NCI-H2107 treated with DMSO at 0.1 percent for 48 hours (cell line): ENCODE results near the gene POLE.

ENCODE experiments used
- DNase-seq: peaks from one replicate; lab custom pipeline; 2025; ENCODE audit not compliant: unreplicated experiment; lab: John Stamatoyannopoulos, UW

The POLE gene

DNA sequence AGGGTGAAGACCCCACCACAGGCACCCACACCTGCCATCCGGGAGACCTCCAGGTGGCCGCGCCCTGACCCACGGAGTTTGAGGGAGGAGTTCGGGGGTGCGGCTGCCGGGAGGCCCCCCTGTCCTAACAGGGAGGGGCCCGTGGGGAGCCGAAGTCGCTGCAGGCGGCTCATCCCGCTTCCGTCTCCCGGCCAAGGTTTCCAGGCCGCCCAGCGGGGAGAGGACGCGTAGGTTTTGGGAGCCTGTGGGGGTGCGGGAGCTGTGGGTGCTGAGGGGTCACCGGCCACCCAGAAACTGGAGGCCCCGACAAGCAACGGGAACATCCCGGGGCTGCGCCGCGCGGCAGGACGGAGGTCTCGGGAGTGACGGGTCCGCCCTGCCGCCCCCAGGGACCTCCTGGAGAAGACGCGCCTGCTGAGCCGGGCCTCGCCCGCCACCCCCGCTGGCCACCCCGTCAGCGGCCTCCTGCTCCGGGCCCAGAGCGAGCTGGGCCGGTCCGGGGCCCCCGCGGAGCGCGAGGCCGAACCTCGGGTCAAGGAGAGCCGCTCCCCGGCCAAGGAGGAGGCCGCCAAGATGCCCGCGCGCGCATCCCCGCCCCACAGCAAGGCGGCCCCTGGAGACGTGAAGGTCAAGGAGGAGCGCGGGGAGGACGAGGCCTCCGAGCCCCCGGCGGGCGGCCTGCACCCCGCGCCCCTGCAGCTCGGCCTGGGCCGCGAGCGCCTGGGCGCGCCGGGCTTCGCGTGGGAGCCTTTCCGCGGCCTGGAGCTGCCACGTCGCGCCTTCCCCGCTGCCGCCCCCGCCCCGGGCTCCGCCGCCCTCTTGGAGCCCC, 104.3 kb downstream of the POLE start:
- DNase-seq, result no peak

DNA sequence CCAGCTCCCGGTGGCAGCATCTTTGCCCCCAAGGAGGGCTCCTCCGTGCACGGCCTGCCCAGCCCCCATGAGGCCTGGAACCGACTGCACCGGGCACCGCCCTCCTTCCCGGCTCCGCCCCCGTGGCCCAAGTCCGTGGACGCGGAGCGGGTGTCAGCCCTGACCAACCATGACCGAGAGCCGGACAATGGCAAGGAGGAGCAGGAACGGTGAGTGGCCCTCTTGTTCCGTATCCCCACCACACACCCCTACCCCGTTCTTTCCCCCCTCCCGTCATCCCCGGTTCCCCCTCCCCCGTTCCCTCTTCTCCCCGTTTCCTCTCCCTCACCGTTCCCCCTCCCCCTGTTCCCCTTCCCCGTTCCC, 105.1 kb downstream of the POLE start:
- DNase-seq, result no peak

DNA sequence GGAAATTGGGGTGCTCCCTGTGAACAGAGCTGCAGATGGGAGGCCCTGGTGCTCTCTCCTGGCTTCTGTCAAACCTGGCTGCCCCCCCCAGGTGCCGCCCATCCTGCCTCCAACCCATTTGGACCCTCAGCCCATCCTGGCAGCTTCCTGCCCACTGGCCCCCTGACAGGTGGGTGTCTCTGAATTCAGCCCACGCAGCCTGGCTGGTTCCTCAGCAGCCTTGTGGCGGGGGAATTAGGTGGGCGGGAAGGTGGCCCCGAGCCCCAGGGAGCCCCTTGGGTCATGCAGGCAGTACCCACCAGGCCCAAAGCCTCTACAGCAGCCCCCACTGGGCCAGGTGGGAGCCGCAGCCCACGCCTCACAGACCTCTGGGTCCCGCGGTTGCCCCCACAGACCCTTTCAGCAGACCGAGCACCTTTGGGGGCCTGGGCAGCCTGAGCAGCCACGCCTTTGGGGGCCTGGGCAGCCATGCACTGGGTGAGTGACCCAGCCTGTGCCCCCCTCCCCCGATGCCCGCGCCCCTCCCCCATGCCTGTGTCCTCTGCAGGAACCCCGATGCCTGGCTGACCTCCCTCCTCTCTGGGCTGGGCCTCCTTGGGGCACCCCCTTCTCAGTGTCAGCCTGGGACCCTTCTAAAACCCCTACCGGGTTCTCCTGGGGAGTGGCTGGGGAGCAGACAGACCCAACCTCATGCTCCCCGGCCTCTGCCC, 105.6 kb downstream of the POLE start:
- no peak for DNase-seq

DNA sequence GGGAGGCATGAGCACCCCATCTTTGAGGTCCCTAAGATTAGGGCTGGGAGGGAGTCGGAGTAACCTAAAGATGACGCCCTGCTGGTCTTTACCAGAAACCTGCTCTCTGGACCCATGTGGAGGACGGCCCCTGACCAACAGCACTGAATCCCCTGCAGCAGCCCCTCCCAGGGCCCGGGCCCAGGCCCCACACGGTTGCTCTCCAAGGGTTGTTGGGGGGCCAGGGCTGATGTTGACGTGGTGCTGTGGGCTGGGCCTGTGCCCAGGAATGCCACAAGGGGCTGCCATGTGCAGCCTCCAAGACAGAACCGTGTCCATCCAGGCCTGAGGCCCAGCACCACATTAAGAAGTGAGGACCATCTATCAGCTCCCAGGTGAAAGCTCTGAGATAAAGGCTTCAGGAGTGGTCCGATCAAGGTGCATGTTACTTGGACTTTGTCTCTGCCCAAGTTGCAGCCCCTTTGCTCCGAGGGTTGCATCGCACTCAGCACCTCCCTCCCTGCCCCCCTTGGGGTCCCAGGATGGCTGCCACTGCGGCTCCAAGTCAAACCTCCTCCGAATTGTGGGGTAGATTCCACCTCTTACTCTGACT, 106.3 kb downstream of the POLE start:
- DNase-seq, result no peak

DNA sequence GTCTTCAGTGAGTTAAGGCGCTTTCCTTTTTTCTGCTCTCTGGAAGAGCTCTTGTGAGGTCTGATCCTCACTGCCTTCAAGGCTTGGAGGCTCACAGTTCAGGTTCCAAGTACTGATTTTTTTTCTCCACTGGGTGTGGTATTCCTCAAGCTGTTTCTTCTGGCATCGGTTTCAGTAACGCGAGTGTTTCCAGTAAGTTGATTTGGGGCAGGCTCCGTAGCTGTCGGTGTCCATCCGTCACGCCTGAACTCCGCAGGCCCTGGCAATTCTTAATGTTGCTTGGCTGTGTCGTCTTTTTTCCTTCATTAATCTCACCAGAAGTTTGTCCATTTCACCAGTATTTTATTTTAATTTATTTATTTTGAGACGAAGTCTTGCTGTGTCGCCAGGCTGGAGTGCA, 107.4 kb downstream of the POLE start:
- no peak for DNase-seq

DNA sequence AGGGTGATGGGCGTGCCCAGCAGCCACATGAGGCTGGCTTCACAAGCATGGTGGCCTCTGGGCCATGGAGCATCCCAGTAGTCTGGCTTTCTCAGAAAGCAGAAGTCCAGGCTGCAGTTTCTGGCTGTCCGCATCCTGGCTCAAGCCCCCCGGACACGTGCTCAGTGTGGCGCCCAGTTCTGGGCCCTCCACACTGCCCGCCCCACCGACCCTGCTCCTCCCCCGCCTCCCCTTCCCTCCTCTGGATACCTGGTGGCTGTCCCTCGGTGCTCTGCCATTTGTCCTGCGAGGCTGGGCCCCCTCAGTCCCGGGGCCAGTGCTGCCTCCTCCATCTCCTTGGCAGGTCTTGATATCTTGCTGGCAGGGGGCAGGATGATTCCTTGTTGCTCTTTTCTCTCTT, 108.3 kb downstream of the POLE start:
- DNase-seq, result no peak

DNA sequence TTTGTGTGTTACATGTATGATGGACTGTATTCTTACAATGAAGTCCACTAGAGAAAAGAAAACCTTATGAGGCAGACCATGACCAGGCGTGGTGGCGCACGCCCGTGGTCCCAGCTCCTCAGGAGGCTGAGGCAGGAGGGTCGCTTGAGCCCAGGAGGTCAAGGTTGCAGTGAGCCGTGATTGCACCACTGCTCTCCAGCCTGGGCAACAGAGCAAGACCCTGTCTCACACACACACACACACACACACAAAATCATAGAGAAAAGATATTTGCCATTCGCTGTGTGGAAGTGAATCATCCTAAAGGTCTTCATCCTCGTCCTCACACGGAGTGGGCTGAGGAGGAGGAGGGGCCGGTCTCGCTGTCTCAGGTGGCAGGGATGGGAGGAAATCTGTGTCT, 109.0 kb downstream of the POLE start:
- no peak for DNase-seq

DNA sequence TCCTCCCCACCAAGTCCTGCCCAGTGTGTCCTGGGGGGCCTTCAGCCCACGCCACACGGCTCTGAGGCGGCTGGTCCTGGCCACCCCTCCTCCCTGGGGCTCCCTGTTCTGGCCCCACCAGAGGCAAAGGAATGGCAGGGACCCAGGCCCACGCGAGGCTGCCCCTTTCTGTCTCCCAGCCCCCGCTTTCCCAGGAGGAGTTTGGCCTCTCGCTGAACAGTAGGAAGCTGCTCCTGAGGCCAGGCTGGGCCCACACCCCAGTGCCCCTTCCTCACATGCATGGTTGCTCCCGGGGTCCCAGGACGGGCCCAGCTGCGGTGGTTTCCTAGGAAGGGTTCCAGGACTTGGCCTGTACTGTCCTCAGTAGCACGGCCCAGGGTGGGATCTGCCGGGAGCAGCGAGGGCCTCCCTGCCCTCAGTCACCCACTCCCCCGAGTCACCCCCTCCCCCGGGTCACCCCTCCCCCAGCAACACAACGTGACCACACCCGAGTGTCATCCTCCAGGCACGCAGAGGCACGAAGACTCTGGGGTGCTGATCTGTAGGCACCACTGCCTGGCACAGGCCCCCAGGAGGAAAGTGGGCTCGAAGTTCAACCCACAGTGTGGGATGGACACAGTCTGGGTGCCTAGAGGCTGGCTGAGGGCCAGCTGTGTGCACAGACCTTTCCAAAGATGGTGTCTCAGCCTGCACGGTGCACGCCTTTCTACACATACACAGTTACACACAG, 109.8 kb downstream of the POLE start:
- DNase-seq, result no peak

DNA sequence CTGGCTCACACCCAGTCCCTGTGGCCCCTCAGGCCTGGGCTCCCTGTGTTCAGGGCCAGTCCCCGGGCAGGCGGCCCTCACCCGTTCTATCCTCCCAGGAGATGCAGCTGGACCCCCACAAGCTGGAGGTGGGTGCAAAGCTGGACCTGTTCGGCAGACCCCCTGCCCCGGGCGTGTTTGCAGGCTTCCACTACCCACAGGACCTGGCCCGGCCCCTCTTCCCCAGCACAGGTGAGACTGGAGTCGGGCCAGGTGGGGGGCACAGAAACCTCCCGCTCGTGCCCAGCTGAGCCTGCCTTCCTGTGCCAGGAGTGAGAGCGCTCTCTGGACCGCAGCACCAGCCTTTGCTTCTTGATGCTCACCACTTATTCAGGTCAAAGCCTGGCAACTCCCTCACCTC, 110.4 kb downstream of the POLE start:
- DNase-seq, result no peak

DNA sequence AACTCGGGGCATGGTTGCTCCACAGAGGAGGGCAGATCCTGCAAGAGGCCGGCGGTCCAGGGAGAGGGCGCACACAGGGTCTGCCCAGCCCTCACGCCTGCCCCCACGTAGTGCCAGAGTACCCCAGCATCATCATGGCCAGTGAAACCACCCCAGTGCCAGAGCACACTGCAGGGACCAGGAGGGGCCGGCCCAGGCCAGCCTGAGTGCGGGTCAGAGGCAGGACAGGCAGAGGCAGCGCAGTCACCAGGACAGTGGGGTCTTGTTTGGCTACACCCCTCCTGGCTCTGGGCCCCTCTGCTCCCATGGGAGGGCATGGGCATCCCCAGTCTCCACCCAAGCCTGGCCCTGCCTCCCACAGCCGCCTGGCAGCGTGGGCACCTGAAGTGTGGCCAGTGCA, 111.5 kb downstream of the POLE start:
- DNase-seq, result no peak

DNA sequence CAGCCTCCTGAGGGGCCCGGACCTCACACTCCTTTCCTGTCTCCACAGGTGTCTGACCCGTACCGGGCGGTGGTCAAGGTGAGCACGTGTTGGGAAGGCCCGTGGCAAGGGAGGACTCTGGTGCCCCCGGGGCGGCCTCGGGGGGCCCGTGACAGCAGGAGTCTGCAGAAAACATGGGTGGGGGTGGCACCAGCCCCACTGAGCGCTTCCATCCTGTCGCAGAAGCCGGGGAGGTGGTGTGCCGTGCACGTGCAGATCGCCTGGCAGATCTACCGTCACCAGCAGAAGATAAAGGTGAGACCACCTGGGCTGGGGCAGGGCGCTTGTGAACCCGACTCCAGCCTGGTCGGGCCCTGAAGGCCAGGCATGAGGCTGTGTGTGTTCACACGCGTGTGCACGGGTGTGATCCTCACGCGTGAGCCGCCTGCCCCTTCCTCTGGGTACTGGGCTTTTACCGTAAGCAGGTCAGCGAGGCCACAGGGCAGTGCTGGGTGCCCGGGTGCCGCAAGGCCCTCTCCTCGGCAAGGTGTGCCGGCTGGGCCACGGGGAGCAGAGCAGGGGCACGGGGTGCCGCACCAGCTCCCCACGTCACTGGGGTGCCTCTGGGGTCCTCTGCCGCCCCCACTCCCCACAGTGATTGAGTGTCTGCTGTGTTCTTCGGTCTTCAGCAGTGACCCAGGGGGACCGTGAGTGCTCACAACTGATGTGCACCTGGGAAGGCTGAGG, 112.7 kb downstream of the POLE start:
- DNase-seq, result no peak
